Left renal pelvis (tissue), 4 donors: ENCODE data around the gene ZSCAN29. TPM values are rescaled to one million over a fixed set of nuclear protein-coding genes. Genes with fewer than 3 reads are reported as not detected.
A peak's percentile ranks its signal among the peaks of the same experiment; 100 is the strongest.

Source experiments
- DNase-seq, 4 donors: peaks; one replicate each; pipeline ENCODE4 v3.0.0-alpha.2; 2013; ENCODE audit warnings: low read depth in 4 of 4, low spot score in 3 of 4
- polyA plus RNA-seq, 4 donors: library from polyadenylated mRNA; unstranded; fragments of 120-200 nt; gene quantifications; one replicate each; pipeline ENCODE4 v1.2.1, GENCODE V29; 2013; ENCODE audit not compliant: insufficient read length in 4 of 4

Gene ZSCAN29
- polyA plus RNA-seq, 4 donors = 25.1 to 35.6 (median 26.6) TPM

DNA sequence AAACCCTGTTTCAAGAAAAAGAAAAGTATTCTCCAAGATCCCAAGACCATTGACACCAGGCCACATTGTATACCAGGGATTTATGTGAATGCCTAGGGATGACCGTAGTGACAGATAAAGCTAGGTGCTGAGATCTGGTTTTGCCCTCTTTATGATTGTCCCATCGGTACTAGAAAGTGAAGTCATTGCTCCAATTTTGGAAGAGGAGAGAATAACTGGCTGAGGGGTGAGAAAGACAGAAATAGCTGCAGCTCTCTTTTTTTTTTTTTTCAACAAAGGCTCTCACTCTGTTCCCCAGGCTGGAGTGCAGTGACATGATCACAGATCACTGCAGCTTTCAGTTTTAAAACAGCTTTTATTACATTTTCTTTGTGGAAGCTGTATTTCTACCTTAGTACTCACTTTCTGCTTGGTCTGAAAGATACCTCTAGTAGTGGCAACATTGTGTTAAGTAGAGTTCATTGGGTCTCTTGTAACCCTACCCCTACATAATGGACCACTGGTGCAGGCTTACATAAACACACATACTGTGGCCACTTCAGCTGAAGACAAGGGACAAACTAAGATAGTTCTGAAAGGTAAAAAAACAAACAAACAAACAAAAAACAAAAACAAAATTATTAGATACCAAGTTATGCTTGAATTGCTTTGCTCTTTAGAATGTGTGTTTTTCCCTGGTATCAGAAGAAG is 18.0 kb downstream of the ZSCAN29 start:
- no peak for DNase-seq

DNA sequence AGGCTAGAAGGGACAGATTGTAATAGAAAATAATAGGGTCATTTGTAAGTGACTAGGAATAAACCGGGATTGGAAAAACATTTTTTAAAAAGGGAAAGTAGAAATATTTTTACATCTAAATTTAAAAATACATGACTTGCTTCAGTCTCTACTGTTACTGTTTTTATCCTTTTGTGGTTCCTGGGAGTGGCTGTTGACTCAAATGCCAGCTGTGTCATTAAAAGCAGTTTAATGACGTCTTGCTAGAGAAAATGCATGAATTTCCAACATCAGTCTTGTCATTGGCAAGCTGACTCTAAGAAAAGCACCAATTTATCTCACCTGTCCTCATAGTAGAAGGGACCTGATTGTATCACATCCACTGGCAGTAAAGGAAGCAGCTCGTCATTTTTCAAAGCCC is 23.7 kb downstream of the ZSCAN29 start:
- DNase-seq = no peak

DNA sequence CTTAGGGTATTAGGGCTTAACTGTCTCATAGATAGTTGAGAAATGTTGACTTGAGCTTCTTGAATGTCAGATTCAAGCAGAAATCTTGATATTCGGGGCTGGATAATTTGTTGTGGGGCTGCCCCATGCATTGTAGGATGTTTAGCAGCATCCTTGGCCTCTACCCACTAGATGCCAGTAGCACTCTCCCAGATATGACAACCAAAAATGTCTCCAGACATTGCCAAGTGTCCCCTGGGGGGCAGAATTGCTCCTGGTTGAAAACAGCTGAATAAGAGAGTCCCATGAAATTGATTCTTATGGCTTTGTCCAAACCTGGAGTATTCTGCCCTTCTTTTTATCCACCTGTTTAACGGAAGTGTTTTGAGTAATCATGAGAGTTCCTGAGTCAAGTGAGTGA is 24.5 kb downstream of the ZSCAN29 start:
- DNase-seq = no peak

DNA sequence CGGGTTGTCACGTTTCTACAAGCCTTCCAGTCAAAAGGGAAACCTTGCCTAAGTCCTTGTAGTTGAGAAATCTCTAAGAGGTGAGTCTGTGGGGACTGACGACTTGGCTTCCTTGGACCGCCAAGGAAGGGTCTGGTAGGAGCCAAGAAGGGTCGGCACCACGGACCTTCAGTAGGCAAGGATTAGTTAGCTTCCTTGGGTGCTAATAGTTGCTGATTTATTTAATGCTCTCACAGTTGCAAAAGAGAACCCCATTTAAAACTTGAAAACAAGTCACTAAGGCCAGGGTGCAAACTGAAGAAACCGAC is 40.1 kb downstream of the ZSCAN29 start:
- no peak for DNase-seq

DNA sequence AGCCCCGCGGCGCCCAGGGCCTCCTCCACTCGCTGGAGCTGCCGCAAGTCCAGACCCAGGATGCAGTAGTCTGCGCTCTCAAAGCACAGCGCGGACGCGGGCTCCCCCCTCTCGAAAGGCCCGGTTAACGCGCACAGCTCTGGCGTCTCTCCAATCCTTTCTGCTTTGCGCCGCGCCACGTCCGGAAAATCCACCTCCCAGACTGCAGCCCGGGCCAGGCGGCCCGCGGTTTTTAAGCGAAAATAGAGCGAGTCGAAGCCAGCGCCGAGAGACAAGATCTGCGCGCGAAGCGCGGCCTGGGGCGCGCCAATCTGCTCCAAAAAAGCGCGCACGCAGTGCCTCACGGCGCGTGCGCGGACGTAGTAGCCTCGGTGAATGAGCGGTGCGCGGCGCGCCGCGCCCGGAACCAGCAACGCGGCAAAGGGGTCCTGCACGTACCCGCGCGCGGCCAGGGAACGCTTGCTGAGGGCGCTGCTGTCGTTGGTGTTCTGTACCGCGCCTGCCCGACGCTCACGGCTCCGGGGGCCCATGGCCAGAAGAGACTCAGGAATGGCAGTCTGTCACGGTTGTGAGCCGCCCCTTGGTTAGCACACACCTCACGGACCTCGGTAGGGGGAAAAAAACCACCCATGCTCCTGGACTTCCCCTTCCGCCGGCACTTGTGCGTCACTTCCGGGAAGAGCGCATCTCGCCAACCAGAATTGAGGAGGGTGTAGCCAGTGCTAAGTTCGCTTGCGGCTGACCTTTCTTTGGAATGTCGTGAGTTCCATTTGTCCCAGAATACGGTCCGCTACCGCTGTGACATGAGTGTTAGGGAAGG is 40.7 kb downstream of the ZSCAN29 start, which contains the start of gene LCMT2:
Gene LCMT2 (minus strand): TSS at position 614 of the 820 bp plus-strand sequence. CDS start 84 bp downstream, at position 530.
- peak; percentile 91 to 94 (median 92) for DNase-seq

DNA sequence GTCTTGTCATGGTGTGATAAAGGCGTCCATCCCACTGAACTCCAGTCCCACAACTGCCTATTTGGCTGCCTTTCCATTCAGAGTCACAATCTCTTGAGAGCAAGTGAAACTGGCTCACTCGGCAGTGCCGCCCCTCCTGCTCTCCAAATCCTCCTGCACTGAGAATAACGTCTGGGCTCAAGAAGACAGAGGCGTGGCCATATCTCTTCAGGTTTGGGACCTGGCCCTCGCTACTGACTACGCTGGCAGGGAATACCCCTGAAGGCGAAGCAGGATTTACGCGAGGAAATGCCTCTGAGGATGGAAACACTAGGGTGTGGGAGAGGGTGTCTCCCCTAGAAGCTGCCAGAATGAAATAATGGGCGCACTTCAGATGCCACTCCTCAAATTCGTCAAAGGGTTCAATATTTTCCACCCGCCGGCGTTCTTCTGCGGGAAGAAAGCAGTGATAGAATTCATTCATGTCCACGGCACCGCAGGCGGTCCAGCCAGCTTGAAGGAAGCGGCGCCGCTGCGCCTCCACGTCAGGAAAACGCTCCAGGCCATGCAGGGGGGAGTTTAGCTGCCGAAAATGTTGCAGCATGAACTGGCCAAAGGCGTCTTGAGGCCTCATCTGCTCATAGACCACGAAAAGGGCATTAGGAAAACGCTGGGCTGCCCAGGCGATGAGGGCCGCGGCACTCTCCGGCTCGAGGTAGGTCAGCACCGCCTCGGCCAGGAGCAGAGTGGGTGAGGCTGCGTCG is 41.5 kb downstream of the ZSCAN29 start:
- DNase-seq = no peak

DNA sequence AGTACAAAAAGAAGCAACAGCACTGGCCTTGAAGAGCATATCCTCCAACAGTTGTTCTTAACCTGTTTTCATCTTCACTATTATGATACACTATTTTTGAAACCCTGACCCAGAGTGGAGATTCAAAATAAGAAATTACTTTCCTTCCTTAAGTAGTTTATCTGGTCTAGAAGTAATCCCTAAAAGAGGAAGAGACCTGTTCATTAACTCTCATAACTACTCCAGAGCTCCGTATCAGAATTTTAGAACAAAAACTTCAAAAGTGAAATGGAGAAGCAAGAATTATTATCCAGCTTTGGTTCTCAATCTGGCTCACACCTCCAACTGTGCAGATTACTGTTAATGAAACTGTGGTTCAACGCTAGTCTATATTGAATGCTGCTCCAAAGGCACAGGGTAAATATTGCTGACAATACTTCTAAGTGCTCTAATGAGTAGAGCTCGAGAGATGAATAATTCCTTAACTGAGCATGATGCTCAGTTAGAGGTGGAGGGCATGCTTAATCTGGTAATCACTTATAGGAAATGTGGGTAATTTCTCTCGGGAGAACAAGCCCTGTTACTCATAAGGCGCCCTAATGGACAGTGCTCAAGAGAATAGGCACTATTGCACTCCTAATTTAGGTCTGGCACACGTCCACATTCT is 45.7 kb downstream of the ZSCAN29 start:
- DNase-seq = no peak

DNA sequence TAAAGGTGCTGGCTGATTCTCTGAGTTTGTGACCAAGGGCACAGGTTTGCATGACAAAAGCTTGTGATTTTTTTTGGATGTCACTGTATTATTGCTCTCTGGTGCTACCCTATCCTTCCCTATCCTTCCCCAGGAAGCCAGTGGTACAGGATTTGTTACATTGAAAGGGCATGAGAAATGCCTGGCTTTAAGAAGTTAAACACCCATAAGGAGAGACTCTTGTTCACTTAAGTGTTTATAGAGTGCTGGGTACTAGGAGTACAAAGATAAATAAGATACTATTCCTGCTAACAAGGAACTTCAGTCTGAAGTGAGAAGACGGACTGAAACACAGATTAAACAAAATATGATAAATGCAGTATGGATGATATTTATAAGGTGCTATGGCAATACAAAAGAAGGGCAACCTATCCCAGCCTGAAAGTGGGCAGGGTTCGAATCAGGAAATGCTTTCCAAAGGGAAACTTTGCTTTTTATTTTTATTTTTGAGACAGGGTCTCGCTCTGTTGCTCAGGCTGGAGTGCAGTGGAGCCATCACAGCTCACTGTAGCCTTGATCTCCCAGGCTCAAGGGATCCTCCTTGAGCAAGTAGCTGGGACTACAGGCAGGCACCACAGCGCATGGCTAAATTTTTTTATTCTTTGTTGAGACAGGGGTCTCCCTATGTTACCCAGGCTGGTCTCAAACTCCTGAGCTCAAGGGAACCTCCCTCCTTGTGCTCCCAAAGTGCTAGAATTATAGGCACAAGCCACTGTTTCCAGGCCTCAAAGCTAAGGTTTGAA is 51.7 kb downstream of the ZSCAN29 start:
- no peak for DNase-seq

DNA sequence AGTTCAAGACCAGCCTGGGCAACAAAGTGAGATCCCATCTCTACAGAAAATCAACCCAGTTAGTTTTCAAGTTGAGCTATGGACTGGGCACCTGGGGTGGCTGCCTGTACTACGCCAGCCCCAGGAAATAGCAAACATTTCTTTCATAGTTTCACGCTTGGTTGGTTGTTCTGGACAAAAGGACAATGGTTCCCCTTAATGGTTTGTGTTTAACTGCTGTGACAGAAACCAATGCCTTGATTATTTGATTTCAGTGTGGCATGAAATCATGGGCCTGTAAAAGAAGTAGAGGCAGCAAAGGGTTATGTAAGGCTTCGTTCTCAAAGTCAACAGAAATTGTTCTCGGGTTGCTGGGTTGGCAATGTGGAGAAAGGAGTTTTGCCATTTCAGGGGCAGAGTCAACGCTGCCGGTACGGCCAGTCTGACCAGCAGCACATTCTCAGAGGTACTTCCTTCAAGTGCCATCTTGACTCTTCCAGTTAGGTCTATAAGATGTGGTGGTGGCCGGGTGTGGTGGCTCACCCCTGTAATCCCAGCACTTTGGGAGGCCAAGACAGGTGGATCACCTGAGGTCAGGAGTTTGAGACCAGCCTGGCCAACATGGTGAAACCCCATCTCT is 53.2 kb downstream of the ZSCAN29 start:
- no peak for DNase-seq

DNA sequence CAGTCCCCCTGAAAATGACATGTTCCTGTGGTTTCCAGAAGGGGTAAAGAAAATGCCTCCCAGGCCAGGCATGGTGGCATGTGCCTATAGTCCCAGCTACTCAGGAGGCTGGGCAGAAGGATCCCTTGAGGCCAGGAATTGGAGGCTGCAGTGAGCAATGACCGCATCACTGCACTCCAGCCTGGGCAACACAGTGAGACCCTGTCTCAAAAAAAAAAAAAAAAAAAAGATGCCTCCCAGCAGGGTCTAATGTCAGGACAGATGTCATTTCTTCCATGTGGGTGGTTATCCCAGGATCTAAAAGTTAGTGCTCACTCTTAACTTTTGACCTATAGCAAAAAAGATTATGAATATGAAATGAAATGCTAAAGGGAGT is 53.9 kb downstream of the ZSCAN29 start:
- no peak for DNase-seq

DNA sequence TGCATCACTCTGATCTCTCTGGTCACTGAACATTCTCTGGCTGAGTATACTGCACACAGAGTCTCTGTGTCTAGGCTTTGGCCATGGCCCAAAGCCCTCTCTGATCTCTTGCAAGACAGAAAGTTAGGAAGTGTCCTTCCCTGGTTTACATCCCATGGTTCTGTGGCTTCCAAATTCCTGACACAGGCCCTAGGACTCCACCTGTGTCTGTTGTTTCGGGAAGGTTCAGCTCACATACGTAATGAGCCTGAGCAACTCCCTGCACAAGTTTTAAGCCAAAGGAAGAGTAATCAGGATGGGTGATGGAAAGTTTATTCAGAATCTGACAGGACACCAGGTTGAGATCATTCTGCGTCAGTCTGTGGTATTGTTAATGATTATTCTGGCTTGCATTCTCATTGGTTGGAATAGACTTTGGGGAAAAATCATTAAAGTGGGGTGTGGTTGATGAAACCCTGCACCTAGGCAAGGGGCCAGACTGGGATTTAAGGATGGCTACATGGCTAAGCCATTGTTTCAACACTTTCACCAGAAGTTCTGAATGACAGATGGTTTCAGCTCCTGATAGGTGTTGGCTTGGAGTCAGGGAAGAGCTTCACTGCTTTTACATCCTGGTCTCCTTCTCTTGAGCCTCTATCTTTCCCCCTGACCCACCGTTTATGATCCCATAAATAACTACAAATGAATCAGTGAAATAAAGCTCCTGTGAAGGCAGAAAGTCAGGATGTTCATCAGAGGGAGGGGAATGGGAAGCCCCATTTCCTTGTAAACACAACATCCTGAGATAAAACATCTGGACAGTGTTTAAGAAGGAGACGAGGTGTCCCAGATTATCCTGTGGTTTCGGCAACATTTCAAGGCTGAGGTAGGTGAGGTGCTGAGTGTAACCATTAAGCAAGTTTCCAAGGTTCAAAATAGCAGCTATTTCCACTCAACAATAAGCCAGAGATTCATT is 54.5 kb downstream of the ZSCAN29 start:
- no peak for DNase-seq

DNA sequence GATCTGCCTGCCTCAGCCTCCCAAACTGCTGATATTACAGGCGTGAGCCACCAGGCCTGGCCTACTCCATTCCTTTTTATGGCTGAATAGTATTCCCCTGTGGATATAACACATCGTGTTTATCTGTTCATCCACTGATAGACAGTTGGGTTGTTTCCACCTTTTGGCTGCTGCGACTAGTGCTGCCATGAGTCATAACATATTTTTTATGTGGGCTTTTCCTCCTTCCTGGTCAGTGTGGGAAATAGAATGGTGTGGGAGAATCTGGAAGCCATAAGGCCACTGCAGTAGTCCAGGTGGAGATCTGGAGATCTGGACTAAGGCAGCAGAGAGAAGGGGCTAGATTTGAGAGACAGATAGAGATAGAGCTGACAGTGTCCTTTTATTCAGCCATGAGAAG is 56.7 kb downstream of the ZSCAN29 start:
- DNase-seq = no peak

DNA sequence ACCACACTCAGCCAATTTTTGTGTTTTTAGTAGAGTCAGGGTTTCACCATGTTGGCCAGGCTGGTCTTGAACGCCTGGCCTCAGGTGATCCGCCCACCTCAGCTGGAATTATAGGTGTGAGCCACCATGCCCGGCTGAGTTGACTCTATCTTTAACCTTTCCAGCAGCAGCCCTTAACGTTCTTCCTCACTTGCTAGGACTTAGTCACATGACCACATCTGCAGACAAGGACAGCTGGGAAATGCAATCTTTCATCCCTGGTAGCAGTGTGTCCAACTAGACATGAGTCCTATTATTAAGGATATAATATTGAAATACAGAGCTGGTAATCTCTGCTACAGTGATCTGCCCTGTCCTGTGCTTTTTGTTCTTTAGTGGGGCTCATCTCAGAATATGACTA is 58.5 kb downstream of the ZSCAN29 start:
- no peak for DNase-seq

Other genes starting within 250 kb of the ZSCAN29 start
- gene TMEM62, start 237.5 kb downstream of the ZSCAN29 start, polyA plus RNA-seq = 10 to 100 TPM in 3 of 4 donors, 1 to 10 TPM in 1; 5.5 to 18.0 (median 16.5) TPM
- gene CCNDBP1, start 185.6 kb downstream of the ZSCAN29 start, polyA plus RNA-seq = 10 to 100 TPM; 43.5 to 57.9 (median 56.4) TPM
- gene EPB42, start 150.0 kb downstream of the ZSCAN29 start, polyA plus RNA-seq = 10 to 100 TPM in 1 of 4 donors, 1 to 10 TPM in 3; 1.1 to 16.9 (median 1.3) TPM
- gene TGM5, start 104.1 kb downstream of the ZSCAN29 start, polyA plus RNA-seq = not detected
- gene TGM7, start 68.8 kb downstream of the ZSCAN29 start, polyA plus RNA-seq = under 1 TPM in 1 of 4 donors, not detected in 3; 0.09 TPM
- 10 to 100 TPM in 3 of 4 donors, 1 to 10 TPM in 1; 9.2 to 13.8 (median 13.2) TPM for gene LCMT2, start 40.5 kb downstream of the ZSCAN29 start, polyA plus RNA-seq
- 10 to 100 TPM; 19.1 to 38.3 (median 25.2) TPM for gene TUBGCP4, start 58 bp upstream of the ZSCAN29 start, polyA plus RNA-seq
- 10 to 100 TPM; 58.1 to 92.9 (median 84.7) TPM for gene TP53BP1, start 122.1 kb upstream of the ZSCAN29 start, polyA plus RNA-seq
- gene MAP1A, start 146.6 kb upstream of the ZSCAN29 start, polyA plus RNA-seq = 10 to 100 TPM in 1 of 4 donors, 1 to 10 TPM in 3; 8.0 to 14.7 (median 9.0) TPM
- 10 to 100 TPM; 11.4 to 33.2 (median 22.4) TPM for gene PPIP5K1, start 219.2 kb upstream of the ZSCAN29 start, polyA plus RNA-seq
- gene CKMT1B, start 223.0 kb upstream of the ZSCAN29 start, polyA plus RNA-seq = 1 to 10 TPM in 3 of 4 donors, under 1 TPM in 1; 0.66 to 3.7 (median 2.3) TPM
- gene STRC, start 247.8 kb upstream of the ZSCAN29 start, polyA plus RNA-seq = 1 to 10 TPM in 2 of 4 donors, under 1 TPM in 2; 0.64 to 2.1 (median 1.2) TPM